Astrocyte of the spinal cord (primary cell): ENCODE results near the gene DCN.

Source experiments
- DNase-seq: peaks from one replicate; pipeline ENCODE4 v3.0.0; 2011; ENCODE audit warnings: low read depth, low spot score
- H3K4me3 ChIP-seq: 2 replicates; pipeline ENCODE4 v1.5.1; 2011; ENCODE audit warnings: low read depth, mild to moderate bottlenecking, low read length, moderate library complexity
- in situ Hi-C: cut with HindIII; loops from 2 replicates; pipeline ENCODE4 v1.10.0; 2017; ENCODE audit warnings: low sequenced_read_pairs
- TF ChIP-seq, protein P1 (sequence below): IDR thresholded peaks from 2 replicates; pipeline ENCODE4 v1.5.1; 2012; ENCODE audit warnings: low read depth, mild to moderate bottlenecking, low read length, inconsistent platforms

The DCN gene

DNA sequence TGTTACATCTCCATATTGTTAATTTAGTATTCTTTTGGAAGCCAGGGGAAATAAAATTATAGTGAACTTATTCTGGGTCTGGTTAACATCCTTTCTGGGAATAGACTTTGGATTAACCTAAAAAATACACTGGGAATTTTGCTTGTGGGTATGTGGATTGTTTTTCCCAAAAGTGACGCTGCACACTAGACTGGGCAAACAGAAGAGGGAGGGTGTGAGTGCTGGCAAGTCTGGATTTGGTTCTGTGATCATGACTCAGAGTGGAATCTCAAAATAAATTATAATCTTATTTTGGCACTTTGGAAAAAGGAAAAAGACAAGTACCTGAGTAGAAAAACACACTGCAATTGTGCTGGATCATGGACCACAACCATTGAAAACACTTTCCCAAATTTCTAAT lies 56.1 kb downstream of the DCN start:
- H3K4me3 ChIP-seq, result no peak overlapping the region
- in situ Hi-C loops, result no loop called here
- no peak for DNase-seq
- TF ChIP-seq, protein P1, sequence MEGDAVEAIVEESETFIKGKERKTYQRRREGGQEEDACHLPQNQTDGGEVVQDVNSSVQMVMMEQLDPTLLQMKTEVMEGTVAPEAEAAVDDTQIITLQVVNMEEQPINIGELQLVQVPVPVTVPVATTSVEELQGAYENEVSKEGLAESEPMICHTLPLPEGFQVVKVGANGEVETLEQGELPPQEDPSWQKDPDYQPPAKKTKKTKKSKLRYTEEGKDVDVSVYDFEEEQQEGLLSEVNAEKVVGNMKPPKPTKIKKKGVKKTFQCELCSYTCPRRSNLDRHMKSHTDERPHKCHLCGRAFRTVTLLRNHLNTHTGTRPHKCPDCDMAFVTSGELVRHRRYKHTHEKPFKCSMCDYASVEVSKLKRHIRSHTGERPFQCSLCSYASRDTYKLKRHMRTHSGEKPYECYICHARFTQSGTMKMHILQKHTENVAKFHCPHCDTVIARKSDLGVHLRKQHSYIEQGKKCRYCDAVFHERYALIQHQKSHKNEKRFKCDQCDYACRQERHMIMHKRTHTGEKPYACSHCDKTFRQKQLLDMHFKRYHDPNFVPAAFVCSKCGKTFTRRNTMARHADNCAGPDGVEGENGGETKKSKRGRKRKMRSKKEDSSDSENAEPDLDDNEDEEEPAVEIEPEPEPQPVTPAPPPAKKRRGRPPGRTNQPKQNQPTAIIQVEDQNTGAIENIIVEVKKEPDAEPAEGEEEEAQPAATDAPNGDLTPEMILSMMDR, result no peak

DNA sequence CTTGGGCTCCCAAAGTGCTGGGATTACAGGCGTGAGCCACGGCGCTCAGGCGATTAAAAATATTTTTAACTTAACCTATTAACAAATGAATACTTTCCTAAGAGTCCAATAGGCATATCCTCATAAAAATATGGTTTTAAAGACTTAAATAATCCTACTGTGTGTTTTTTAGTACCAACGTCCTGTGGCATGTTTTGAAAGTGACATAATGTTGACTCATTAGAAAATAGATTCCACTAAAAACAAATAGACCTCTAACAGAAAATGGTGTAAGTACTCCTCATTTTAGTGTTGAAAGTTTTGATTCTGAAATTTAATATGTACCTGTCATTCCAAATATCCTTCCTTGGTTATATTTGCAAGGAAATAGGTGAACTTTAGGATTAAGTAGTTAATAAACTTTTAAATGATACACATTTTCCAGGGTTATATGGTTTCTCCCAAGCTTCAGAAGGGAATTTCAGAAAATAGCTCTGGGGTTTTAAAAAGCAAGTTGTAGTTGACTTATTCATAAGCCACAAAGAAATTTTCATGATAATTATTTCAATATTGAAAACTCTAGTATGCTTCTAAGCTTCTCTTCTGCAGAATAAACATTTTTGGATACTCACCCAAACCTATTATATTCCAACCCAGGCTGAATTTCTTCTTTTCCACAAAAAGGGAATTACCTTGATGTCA lies 59.2 kb downstream of the DCN start:
- H3K4me3 ChIP-seq, result no peak overlapping the region
- TF ChIP-seq, protein P1, result no peak
- in situ Hi-C loops, result no loop called here
- no peak for DNase-seq

DNA sequence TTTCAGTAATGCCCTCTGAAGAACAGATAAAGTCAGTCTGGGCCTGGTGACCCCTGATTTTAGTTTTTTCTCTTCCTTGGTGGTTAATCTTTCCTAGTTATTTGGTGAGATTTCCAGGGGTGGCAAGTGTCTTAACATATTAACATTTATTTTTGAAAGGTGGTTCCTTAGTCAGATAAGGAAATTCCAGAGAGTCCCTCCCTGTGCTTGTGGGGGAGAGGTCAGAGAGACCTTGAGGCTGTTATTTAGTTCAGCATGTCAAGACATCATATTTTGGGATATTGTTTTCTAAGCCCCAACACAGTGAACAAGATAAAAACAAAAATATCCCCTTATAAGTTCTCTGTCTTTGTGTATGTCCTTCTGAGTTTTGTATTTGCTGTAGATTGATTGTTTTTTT lies 61.8 kb downstream of the DCN start:
- in situ Hi-C loops, result no loop called here
- H3K4me3 ChIP-seq, result no peak overlapping the region
- TF ChIP-seq, protein P1, result no peak
- DNase-seq, result no peak

DNA sequence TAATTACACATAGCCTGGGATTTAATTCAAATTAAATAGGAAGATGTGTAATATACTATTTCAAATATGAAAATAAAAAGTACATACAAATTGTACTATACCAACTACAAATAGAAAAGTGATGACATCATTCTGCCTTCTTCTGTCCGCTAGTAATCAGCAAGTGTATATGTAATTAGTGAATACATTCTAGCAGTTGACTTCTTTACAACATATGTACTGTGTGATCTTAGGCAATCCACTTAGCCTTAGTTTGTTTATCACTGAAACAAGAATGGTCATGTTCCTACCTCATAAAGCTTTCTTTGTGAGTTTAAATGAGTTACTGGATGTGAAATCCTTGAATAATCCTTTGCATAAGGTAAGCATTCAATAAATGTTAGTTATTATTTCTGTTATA lies 63.5 kb downstream of the DCN start:
- no peak overlapping the region for H3K4me3 ChIP-seq
- TF ChIP-seq, protein P1, result no peak
- no peak for DNase-seq
- in situ Hi-C loops, result no loop called here

DNA sequence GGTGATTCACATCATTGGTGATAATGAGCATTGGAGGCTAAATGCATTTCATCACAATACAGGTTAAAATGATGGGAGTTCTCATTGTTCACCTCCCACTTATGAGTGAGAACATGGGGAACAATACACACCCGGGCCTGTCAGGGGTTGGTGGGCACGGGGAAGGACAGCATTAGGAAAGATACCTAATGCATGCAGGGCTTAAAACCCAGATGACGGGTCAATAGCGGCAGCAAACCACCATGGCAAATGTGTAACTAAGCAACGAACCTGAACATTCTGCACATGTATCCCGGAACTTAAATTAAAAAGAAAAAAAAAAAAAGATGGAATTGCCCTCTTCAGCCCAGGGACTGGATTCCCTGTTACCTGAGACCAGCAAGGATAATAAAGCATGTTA lies 69.0 kb downstream of the DCN start:
- no peak for DNase-seq
- in situ Hi-C loops, result no loop called here
- H3K4me3 ChIP-seq, result no peak overlapping the region
- TF ChIP-seq, protein P1, result no peak

DNA sequence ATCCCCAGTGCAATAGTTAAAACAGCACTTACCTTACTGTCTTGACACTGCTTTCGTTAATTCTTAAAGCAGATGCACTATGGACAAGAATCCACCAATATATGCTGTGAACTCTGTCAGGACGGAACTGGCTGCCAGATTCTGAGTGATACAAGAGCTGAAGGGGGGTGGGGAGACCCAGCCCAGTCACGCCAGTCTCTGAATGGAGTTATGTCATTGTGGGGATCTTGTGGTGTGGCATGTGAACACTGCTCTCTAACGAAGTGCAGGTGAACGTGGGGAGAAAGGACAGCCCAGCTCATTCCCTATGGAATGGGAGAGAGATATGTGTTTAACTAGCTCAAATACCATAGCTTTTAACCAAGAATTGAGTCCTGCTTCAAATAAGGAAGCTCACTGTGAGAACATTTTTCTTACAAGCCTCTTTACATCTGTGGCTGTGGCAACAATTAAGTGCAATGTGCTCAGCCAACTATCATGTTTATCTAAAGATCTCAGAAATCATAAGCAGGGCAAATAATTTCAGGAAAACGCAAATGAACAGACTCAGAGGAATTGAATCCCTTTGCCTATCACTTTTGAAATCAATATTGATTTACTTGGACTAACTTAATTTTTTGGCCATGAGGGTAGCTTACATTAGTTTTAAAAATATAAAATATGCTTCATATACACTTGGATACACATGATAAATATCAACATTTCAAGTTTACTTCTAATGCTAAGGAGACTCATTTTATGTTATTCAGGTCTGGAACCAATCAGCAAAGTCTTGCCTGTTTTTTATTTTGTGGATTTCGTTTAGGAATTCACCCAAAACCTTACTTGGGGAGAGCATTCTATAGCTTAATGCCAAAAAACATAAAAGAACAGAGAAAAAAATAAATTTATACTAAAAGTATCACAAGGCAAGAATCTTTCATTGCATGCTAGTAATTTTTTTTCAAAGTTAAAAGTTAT lies 71.0 kb downstream of the DCN start, which contains the start of gene LUM:
Gene LUM, minus strand, starts transcription at position 129 of the 960 bp plus-strand sequence. CDS start 2,515 bp downstream, outside the sequence.
- H3K4me3 ChIP-seq, result peak within 1 kb of the TSS; percentile 44
- DNase-seq, result peak; percentile 72
- TF ChIP-seq, protein P1, result no peak
- in situ Hi-C loops, result no loop called here
